ENCODE results near the gene CNTNAP2.

The CNTNAP2 gene

DNA sequence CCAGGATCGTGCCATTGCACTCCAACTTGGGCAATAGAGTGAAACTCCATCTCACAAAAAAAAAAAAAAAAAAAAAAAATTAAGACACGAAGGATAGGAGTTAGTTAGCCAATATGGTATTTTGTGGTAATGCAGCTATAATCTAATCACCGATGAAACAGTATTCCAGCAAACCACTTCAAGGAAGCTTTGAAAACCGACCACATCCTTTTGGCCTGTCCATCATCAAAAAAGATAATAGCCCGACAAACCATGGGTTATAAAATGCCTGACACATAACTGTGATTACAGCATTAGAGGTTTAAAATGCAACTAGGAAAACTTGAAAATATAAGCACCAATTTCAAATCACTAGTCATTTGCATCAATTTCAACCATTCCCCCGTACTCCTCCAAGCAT, 1745.3 kb downstream of the CNTNAP2 start:
- no peak overlapping the region for H3K4me3 ChIP-seq (ENCODE audit: low read depth, low read length)
- TF ChIP-seq, protein P1, sequence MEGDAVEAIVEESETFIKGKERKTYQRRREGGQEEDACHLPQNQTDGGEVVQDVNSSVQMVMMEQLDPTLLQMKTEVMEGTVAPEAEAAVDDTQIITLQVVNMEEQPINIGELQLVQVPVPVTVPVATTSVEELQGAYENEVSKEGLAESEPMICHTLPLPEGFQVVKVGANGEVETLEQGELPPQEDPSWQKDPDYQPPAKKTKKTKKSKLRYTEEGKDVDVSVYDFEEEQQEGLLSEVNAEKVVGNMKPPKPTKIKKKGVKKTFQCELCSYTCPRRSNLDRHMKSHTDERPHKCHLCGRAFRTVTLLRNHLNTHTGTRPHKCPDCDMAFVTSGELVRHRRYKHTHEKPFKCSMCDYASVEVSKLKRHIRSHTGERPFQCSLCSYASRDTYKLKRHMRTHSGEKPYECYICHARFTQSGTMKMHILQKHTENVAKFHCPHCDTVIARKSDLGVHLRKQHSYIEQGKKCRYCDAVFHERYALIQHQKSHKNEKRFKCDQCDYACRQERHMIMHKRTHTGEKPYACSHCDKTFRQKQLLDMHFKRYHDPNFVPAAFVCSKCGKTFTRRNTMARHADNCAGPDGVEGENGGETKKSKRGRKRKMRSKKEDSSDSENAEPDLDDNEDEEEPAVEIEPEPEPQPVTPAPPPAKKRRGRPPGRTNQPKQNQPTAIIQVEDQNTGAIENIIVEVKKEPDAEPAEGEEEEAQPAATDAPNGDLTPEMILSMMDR (IDR thresholded peaks at IDR 0.05; ENCODE audit: low read depth, low read length), result no peak

DNA sequence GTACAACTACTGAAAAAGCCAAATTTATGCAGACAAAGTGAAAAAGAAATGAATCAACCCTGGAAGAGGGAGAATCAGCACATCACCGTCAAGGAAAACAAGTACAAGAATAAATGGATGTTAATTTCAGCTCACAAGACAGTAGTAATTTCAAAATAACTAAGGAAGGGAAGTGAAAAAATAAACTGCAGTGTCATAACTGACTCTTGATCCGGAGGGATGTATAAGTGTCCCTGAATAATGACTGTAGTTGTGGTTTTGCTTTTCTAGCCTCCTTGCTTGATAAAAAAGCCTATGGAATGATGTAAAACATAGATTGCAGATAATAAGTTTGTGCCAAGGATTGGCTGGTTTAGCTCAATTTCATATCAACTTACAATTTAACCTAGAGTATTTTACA, 1752.9 kb downstream of the CNTNAP2 start:
- H3K4me3 ChIP-seq (ENCODE audit: low read depth, low read length), result no peak overlapping the region
- TF ChIP-seq, protein P1 (IDR thresholded peaks at IDR 0.05; ENCODE audit: low read depth, low read length), result no peak

DNA sequence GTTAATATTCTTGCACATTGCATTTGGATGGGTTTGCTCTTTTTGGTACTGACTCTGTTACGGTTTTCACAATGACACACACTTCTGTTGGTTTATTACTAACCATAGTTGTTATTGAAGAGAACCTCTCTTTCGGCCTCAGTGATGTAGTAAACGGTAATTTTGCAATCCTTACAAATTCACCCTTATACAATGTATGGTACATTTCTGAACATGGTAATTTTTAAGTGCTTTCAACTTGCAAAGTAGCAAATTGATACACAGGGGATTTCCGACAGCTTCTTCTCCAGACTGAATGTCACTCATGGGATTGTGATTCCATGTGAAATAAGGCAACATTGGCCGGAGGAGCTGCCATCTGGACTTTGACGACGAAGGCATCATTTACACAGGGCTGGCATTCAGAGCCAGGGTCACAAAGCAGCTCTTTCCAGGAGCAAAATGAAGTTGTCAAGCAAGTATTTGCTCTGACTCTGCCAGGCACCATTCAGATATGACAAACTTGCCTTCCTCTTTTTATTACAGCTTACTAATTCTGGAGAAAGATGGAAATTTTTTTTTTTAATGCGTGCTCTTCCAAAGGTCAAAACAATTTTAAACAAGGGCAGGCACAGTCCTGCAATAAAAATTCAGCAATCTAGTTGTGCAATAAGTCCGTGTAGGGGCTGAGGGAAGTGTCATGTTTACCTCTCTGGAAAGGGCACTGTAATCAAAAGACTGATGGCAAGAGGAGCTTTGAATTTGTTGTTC, 1762.5 kb downstream of the CNTNAP2 start:
- TF ChIP-seq, protein P1 (IDR thresholded peaks at IDR 0.05; ENCODE audit: low read depth, low read length), result no peak

DNA sequence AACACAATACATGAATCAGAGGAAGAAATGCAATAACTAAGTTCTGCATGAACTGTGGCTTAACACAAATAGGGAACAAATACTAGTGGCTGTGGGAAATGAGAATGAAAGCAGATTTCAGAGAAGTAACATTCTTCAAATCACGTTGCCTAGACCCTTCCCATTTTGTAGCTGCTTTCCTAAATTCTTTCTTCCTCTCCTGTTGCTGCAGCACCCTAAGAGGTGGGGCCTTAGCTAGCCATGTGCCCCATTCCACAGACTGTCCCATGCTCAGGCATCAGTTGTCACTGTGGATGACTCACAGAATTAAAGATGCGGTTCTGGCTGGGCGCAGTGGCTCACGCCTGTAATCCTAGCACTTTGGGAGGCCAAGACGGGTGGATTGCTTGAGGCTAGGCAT, 1769.3 kb downstream of the CNTNAP2 start:
- TF ChIP-seq, protein P1 (IDR thresholded peaks at IDR 0.05; ENCODE audit: low read depth, low read length), result no peak
- H3K4me3 ChIP-seq (ENCODE audit: low read depth, low read length), result no peak overlapping the region

More for the DNA sequence above, 1762.5 kb downstream of the CNTNAP2 start:
- H3K4me3 ChIP-seq (ENCODE audit: low read depth, low read length), result no peak overlapping the region

DNA sequence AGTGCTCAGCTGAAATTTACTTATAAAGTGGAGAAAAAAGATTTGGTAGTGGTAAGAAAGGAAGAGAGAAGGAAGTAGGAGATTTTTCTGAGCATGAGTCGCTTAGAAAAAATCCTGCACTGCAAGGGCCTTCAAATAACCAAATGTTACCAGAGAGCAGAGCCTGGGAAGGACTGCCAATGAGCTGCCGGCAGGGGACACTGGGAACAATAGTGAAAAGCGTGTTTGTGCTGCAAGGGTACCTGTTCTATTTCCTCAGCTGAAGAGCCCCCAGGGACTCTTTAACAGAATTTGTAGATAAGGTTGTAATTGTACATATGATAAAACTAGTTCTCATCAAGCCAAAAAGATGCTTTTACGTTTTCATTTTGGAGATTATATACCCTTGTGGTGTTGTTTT, 1777.7 kb downstream of the CNTNAP2 start:
- H3K4me3 ChIP-seq (ENCODE audit: low read depth, low read length), result no peak overlapping the region
- TF ChIP-seq, protein P1 (IDR thresholded peaks at IDR 0.05; ENCODE audit: low read depth, low read length), result no peak

DNA sequence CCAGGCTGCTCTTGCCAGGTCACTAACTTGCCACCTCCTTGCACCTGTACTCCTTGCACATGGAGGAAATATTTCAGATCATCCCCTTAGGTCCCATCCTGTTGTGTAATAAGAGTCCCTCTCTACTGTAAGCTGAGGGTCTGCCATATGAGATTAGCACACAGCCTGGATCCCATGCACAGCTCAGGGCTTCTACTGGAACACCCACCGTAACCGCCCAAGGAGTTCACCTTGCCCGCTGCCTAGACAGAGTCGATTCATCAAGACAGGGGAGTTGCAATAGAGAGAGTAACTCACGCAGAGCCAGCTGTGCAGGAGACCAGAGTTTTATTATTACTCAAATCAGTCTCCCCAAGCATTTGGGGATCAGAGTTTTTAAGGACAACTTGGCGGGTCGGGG, 1779.5 kb downstream of the CNTNAP2 start:
- H3K4me3 ChIP-seq (ENCODE audit: low read depth, low read length), result no peak overlapping the region
- TF ChIP-seq, protein P1 (IDR thresholded peaks at IDR 0.05; ENCODE audit: low read depth, low read length), result no peak

DNA sequence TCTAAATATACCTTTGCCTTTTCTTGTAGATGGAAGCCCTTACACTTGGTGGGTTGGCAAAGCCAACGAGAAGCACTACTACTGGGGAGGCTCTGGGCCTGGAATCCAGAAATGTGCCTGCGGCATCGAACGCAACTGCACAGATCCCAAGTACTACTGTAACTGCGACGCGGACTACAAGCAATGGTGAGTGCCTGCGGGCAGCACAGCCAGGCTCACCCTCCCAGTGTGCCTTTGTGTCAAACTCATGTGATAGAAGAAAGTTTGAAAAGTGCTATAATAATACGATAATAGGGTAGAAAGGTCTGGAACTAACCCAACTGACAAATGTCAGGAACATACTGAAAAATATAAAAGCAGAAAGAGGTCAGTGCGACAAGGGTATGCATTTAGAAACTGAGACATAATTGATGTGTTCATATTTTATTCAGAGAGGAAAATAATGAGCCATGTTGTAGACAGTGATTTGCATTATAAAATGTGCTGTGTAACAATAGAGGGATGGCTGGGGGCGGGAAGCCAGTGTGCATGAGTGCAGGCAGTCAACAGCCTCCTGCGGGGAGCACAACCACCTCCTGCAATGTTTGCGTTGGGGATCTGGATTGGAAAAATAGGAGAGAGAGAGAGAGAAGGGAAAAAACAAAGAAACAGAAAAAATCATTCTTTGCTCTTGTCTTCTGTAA, 1787.1 kb downstream of the CNTNAP2 start:
- TF ChIP-seq, protein P1 (IDR thresholded peaks at IDR 0.05; ENCODE audit: low read depth, low read length), result no peak
- no peak overlapping the region for H3K4me3 ChIP-seq (ENCODE audit: low read depth, low read length)

All from WI38 (cell line).